MM.1S (cell line): ENCODE measurements around the gene DHX15.
A peak's percentile ranks its signal among the peaks of the same experiment; 100 is the strongest.

Source experiments
- DNase-seq: peaks from one replicate; pipeline ENCODE4 v3.0.0-alpha.2; 2015
- H2AFZ ChIP-seq: fragments of 300-600 bp; sonication (generic); 2 replicates; pipeline ENCODE4 v1.6.0; 2016; ENCODE audit warnings: antibody characterized with exemption, low read length
- H3F3A ChIP-seq: fragments of 300-600 bp; sonication (generic); 2 replicates; pipeline ENCODE4 v1.6.1; 2016; ENCODE audit warnings: mild to moderate bottlenecking, antibody characterized with exemption, low read length, moderate library complexity, mixed read lengths; ENCODE audit not compliant: insufficient read depth
- H3K27ac ChIP-seq: fragments of 300-600 bp; sonication (generic); 2 replicates; pipeline ENCODE4 v1.5.1; 2016; ENCODE audit warnings: mild to moderate bottlenecking, low read length
- H3K27me3 ChIP-seq: fragments of 300-600 bp; sonication (generic); replicated peaks from 2 replicates; pipeline ENCODE4 v1.6.0; 2016; ENCODE audit warnings: low read length; ENCODE audit not compliant: insufficient read depth
- H3K36me3 ChIP-seq: fragments of 300-600 bp; sonication (generic); replicated peaks from 2 replicates; pipeline ENCODE4 v1.6.1; 2016; ENCODE audit warnings: mild to moderate bottlenecking, low read length, mixed read lengths; ENCODE audit not compliant: insufficient read depth
- H3K4me1 ChIP-seq: fragments of 300-600 bp; sonication (generic); 2 replicates; pipeline ENCODE4 v1.6.1; 2016; ENCODE audit warnings: low read length, mixed read lengths
- H3K4me2 ChIP-seq: fragments of 300-600 bp; sonication (generic); 2 replicates; pipeline ENCODE4 v1.6.0; 2016; ENCODE audit warnings: low read depth, low read length
- H3K4me3 ChIP-seq: fragments of 300-600 bp; sonication (generic); 2 replicates; pipeline ENCODE4 v1.5.1; 2016; ENCODE audit warnings: low read length, mixed read lengths
- H3K79me2 ChIP-seq: fragments of 300-600 bp; sonication (generic); 2 replicates; pipeline ENCODE4 v1.6.1; 2016; ENCODE audit warnings: mixed run types, low read length, mixed read lengths
- H3K9ac ChIP-seq: fragments of 300-600 bp; sonication (generic); 2 replicates; pipeline ENCODE4 v1.6.1; 2016; ENCODE audit warnings: low read length, mixed read lengths
- H3K9me2 ChIP-seq: fragments of 300-600 bp; sonication (generic); replicated peaks from 2 replicates; pipeline ENCODE4 v1.6.1; 2016; ENCODE audit warnings: mild to moderate bottlenecking, low read length, mixed read lengths; ENCODE audit not compliant: insufficient read depth
- H3K9me3 ChIP-seq: fragments of 300-600 bp; sonication (generic); replicated peaks from 2 replicates; pipeline ENCODE4 v1.6.1; 2016; ENCODE audit warnings: mild to moderate bottlenecking, low read length, mixed read lengths; ENCODE audit not compliant: insufficient read depth
- H4K20me1 ChIP-seq: fragments of 300-600 bp; sonication (generic); 2 replicates; pipeline ENCODE4 v1.6.1; 2016; ENCODE audit warnings: mild to moderate bottlenecking, low read length, moderate library complexity, mixed read lengths; ENCODE audit not compliant: insufficient read depth
- EZH2 ChIP-seq: fragments of 300-600 bp; sonication (generic); optimal IDR thresholded peaks from 2 replicates; pipeline ENCODE3; 2017; ENCODE audit warnings: low read depth, mild to moderate bottlenecking, antibody characterized with exemption, low read length, mixed read lengths
- EZH2phosphoT487 ChIP-seq: fragments of 300-600 bp; sonication (generic); IDR thresholded peaks from 2 replicates; pipeline ENCODE4 v1.6.1; 2018; ENCODE audit warnings: antibody characterized with exemption, low read length
- TF ChIP-seq, protein P1 (sequence below): fragments of 300-600 bp; sonication (generic); IDR thresholded peaks from 2 replicates; pipeline ENCODE4 v1.5.1; 2016; ENCODE audit warnings: antibody characterized with exemption, low read length, mixed read lengths

DHX15 gene

DNA sequence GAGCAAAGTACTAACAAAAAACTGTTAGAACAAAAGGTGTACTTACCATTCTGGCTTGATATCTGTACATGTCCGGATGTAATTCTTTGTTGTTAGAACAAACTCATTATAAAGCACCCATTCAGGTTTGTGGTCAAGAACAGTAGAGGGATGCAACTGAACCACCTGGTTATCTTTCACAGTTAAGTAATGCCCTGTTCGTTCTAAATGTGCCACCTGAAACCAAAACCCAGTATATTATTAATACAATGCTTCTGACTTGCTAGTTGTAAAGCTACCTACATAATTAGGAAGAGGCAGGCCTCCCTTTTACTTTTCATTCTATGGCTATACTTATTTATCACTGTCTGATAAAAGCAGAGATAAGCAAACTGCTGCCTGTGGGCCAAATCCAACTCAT lies 54.8 kb downstream of the DHX15 start:
- Histone ChIP-seq H3K9me2 (no peaks in the 10 kb centered on the region), H3F3A (peaks cover 29% of the 10 kb centered on the region), H3K79me2 (peaks cover 69% of the 10 kb centered on the region), H2AFZ (no peak overlapping the region), H3K4me3 (no peak overlapping the region), H3K4me1 (peaks cover 30% of the 10 kb centered on the region), H3K36me3 (peaks cover 16% of the 10 kb centered on the region), H3K9ac (no peak overlapping the region), H4K20me1 (peaks cover 15% of the 10 kb centered on the region), H3K4me2 (peak overlapping the region; percentile 47), H3K27me3 (no peaks in the 10 kb centered on the region), H3K27ac (peak overlapping the region; percentile 40; the same call in 1 of the 2 replicates), H3K9me3 (no peaks in the 10 kb centered on the region)
- TF ChIP-seq EZH2phosphoT487 (no peak), EZH2 (no peak)
- TF ChIP-seq, protein P1, sequence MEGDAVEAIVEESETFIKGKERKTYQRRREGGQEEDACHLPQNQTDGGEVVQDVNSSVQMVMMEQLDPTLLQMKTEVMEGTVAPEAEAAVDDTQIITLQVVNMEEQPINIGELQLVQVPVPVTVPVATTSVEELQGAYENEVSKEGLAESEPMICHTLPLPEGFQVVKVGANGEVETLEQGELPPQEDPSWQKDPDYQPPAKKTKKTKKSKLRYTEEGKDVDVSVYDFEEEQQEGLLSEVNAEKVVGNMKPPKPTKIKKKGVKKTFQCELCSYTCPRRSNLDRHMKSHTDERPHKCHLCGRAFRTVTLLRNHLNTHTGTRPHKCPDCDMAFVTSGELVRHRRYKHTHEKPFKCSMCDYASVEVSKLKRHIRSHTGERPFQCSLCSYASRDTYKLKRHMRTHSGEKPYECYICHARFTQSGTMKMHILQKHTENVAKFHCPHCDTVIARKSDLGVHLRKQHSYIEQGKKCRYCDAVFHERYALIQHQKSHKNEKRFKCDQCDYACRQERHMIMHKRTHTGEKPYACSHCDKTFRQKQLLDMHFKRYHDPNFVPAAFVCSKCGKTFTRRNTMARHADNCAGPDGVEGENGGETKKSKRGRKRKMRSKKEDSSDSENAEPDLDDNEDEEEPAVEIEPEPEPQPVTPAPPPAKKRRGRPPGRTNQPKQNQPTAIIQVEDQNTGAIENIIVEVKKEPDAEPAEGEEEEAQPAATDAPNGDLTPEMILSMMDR, result no peak
- peak; percentile 87 for DNase-seq

DNA sequence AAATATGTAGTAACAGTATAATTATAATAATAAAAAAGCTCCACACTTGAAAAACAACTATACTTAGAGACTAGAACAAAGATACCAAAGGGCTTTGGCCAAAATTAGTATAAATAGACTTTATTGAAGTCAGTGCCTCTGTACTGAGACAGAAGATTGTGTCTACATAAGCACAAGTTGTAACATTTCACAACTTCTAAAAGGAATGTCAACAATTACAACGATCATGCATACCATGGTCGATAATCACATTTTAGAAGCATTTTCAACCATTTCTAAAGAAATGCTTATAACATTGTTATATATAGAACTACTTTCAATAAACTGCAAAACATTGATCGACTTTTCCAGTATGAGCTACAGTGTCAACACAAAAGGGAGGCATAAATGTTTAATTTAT lies 57.0 kb downstream of the DHX15 start:
- Histone ChIP-seq H3K36me3 (peaks cover 13% of the 10 kb centered on the region), H4K20me1 (peaks cover 15% of the 10 kb centered on the region), H3K4me2 (no peak overlapping the region), H3K79me2 (peaks cover 73% of the 10 kb centered on the region), H3K9me3 (no peaks in the 10 kb centered on the region), H3K9ac (no peak overlapping the region), H3K27me3 (no peaks in the 10 kb centered on the region), H3K27ac (no peak overlapping the region), H2AFZ (no peak overlapping the region), H3K9me2 (no peaks in the 10 kb centered on the region), H3F3A (peaks cover 27% of the 10 kb centered on the region), H3K4me1 (peaks cover 30% of the 10 kb centered on the region), H3K4me3 (no peak overlapping the region)
- DNase-seq, result no peak
- no peak for TF ChIP-seq EZH2
- TF ChIP-seq, protein P1, result no peak
- no peak for TF ChIP-seq EZH2phosphoT487

DNA sequence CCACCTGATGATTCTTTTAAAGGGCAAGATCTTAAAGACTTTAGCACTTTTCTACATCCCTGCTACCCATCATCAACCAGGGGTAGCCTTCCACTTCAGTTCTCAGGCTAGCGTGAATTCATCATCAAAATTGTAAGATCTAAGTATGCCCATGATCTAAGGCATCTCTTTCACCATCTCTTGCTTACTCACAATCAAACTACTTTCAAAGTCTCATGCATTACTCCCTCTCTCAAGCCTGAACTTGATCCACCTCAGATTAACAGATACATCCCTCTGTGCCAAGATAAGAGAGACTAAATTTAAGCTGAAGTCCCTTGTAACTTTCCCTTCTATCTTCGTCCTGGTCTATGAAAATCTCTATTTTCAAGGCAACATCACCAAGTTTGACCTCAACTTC lies 62.8 kb downstream of the DHX15 start:
- Histone ChIP-seq H3K9ac (no peak overlapping the region), H3K4me3 (no peak overlapping the region), H3K36me3 (peaks cover 7% of the 10 kb centered on the region; the same call in 1 of the 2 replicates), H4K20me1 (no peaks in the 10 kb centered on the region), H3K27me3 (no peaks in the 10 kb centered on the region), H3K27ac (no peak overlapping the region), H3K79me2 (peaks cover 48% of the 10 kb centered on the region), H3K9me2 (no peaks in the 10 kb centered on the region), H3K4me1 (no peaks in the 10 kb centered on the region), H2AFZ (no peak overlapping the region), H3F3A (0 out of 2 replicates have a peak, but pooled peaks cover 3% of the 10 kb centered on the region), H3K4me2 (no peak overlapping the region), H3K9me3 (no peaks in the 10 kb centered on the region)
- DNase-seq, result no peak
- no peak for TF ChIP-seq EZH2phosphoT487
- TF ChIP-seq EZH2, result no peak
- TF ChIP-seq, protein P1, result no peak
